Activated naive CD4-positive, alpha-beta T cell treated with anti-CD3 and anti-CD28 coated beads, Interleukin-2, amount 50 U/mL, for 24 hours (primary cell): ENCODE results near the gene EIF2AK3.
A peak's percentile ranks its signal among the peaks of the same experiment; 100 is the strongest.

Experiments
- H3K27ac Mint-ChIP-seq: one replicate; pipeline ENCODE4 v1.8.0; 2021; ENCODE audit warnings: mild to moderate bottlenecking, mixed read lengths
- H3K27me3 Mint-ChIP-seq: one replicate; pipeline ENCODE4 v1.8.0; 2021; ENCODE audit warnings: mixed read lengths
- H3K36me3 Mint-ChIP-seq: one replicate; pipeline ENCODE4 v1.8.0; 2021; ENCODE audit warnings: mixed read lengths
- H3K4me1 Mint-ChIP-seq: one replicate; pipeline ENCODE4 v1.8.0; 2021; ENCODE audit warnings: mixed read lengths
- H3K4me3 Mint-ChIP-seq: one replicate; pipeline ENCODE4 v1.8.0; 2021; ENCODE audit warnings: mild to moderate bottlenecking, mixed read lengths
- H3K9me3 Mint-ChIP-seq: one replicate; pipeline ENCODE4 v1.8.0; 2021; ENCODE audit warnings: mixed read lengths

Gene EIF2AK3

GRCh38 chr2:88590998-88591613 is 36.2 kb downstream of the EIF2AK3 start:
- H3K27me3 Mint-ChIP-seq: no peaks in the 10 kb centered on the region
- no peaks in the 10 kb centered on the region for H3K9me3 Mint-ChIP-seq
- H3K4me3 Mint-ChIP-seq: no peak overlapping the region
- no peak overlapping the region for H3K27ac Mint-ChIP-seq
- peaks cover 4% of the 10 kb centered on the region for H3K4me1 Mint-ChIP-seq
- peaks cover 2% of the 10 kb centered on the region for H3K36me3 Mint-ChIP-seq

GRCh38 chr2:88585969-88586368 is 41.3 kb downstream of the EIF2AK3 start:
- H3K27me3 Mint-ChIP-seq: no peaks in the 10 kb centered on the region
- no peak overlapping the region for H3K4me3 Mint-ChIP-seq
- H3K9me3 Mint-ChIP-seq: no peaks in the 10 kb centered on the region
- H3K27ac Mint-ChIP-seq: no peak overlapping the region
- H3K4me1 Mint-ChIP-seq: no peaks in the 10 kb centered on the region
- peaks cover 15% of the 10 kb centered on the region for H3K36me3 Mint-ChIP-seq

GRCh38 chr2:88582030-88582429 is 45.2 kb downstream of the EIF2AK3 start:
- H3K27ac Mint-ChIP-seq: no peak overlapping the region
- peaks cover 21% of the 10 kb centered on the region for H3K36me3 Mint-ChIP-seq
- H3K4me3 Mint-ChIP-seq: no peak overlapping the region
- no peaks in the 10 kb centered on the region for H3K4me1 Mint-ChIP-seq
- H3K9me3 Mint-ChIP-seq: no peaks in the 10 kb centered on the region
- no peaks in the 10 kb centered on the region for H3K27me3 Mint-ChIP-seq

- Mint-ChIP-seq H3K27ac (no peak overlapping the region), H3K36me3 (peaks cover 20% of the 10 kb centered on the region), H3K4me3 (no peak overlapping the region), H3K27me3 (no peaks in the 10 kb centered on the region), H3K9me3 (no peaks in the 10 kb centered on the region), H3K4me1 (no peaks in the 10 kb centered on the region)
Observed at GRCh38 chr2:88580088-88580487, 47.2 kb downstream of the EIF2AK3 start.

- Mint-ChIP-seq H3K27me3 (no peaks in the 10 kb centered on the region), H3K4me1 (no peaks in the 10 kb centered on the region), H3K4me3 (no peak overlapping the region), H3K36me3 (peaks cover 20% of the 10 kb centered on the region), H3K27ac (no peak overlapping the region), H3K9me3 (no peaks in the 10 kb centered on the region)
Observed at GRCh38 chr2:88575630-88576029, 51.6 kb downstream of the EIF2AK3 start.

GRCh38 chr2:88575051-88575450 is 52.2 kb downstream of the EIF2AK3 start:
- Mint-ChIP-seq H3K4me1 (no peaks in the 10 kb centered on the region), H3K4me3 (no peak overlapping the region), H3K27me3 (no peaks in the 10 kb centered on the region), H3K27ac (no peak overlapping the region), H3K9me3 (no peaks in the 10 kb centered on the region), H3K36me3 (peaks cover 20% of the 10 kb centered on the region)

GRCh38 chr2:88574445-88574844 is 52.8 kb downstream of the EIF2AK3 start:
- Mint-ChIP-seq H3K27ac (no peak overlapping the region), H3K9me3 (no peaks in the 10 kb centered on the region), H3K36me3 (peaks cover 18% of the 10 kb centered on the region), H3K4me1 (no peaks in the 10 kb centered on the region), H3K4me3 (no peak overlapping the region), H3K27me3 (no peaks in the 10 kb centered on the region)

GRCh38 chr2:88568179-88568578 is 59.1 kb downstream of the EIF2AK3 start:
- Mint-ChIP-seq H3K27me3 (no peaks in the 10 kb centered on the region), H3K36me3 (peaks cover 18% of the 10 kb centered on the region), H3K4me3 (no peak overlapping the region), H3K4me1 (no peaks in the 10 kb centered on the region), H3K27ac (no peak overlapping the region), H3K9me3 (no peaks in the 10 kb centered on the region)

GRCh38 chr2:88564402-88564801 is 62.9 kb downstream of the EIF2AK3 start:
- no peak overlapping the region for H3K4me3 Mint-ChIP-seq
- H3K27me3 Mint-ChIP-seq: no peaks in the 10 kb centered on the region
- peak overlapping the region; percentile 35 for H3K27ac Mint-ChIP-seq
- no peaks in the 10 kb centered on the region for H3K4me1 Mint-ChIP-seq
- H3K36me3 Mint-ChIP-seq: peaks cover 14% of the 10 kb centered on the region
- no peaks in the 10 kb centered on the region for H3K9me3 Mint-ChIP-seq

GRCh38 chr2:88563129-88563528 is 64.1 kb downstream of the EIF2AK3 start:
- H3K27ac Mint-ChIP-seq: no peak overlapping the region
- H3K4me1 Mint-ChIP-seq: no peaks in the 10 kb centered on the region
- no peaks in the 10 kb centered on the region for H3K27me3 Mint-ChIP-seq
- H3K36me3 Mint-ChIP-seq: peaks cover 14% of the 10 kb centered on the region
- no peak overlapping the region for H3K4me3 Mint-ChIP-seq
- H3K9me3 Mint-ChIP-seq: no peaks in the 10 kb centered on the region

GRCh38 chr2:88561646-88562388 is 65.4 kb downstream of the EIF2AK3 start:
- H3K4me3 Mint-ChIP-seq: no peak overlapping the region
- H3K27ac Mint-ChIP-seq: no peak overlapping the region
- H3K36me3 Mint-ChIP-seq: peaks cover 9% of the 10 kb centered on the region
- no peaks in the 10 kb centered on the region for H3K27me3 Mint-ChIP-seq
- H3K4me1 Mint-ChIP-seq: no peaks in the 10 kb centered on the region
- H3K9me3 Mint-ChIP-seq: no peaks in the 10 kb centered on the region

- Mint-ChIP-seq H3K9me3 (no peaks in the 10 kb centered on the region), H3K36me3 (peaks cover 9% of the 10 kb centered on the region), H3K4me3 (no peak overlapping the region), H3K27me3 (no peaks in the 10 kb centered on the region), H3K27ac (peak overlapping the region; percentile 59), H3K4me1 (no peaks in the 10 kb centered on the region)
Observed at GRCh38 chr2:88560619-88561307, 66.5 kb downstream of the EIF2AK3 start.

- Mint-ChIP-seq H3K4me1 (no peaks in the 10 kb centered on the region), H3K4me3 (no peak overlapping the region), H3K36me3 (peaks cover 6% of the 10 kb centered on the region), H3K27me3 (no peaks in the 10 kb centered on the region), H3K9me3 (no peaks in the 10 kb centered on the region), H3K27ac (no peak overlapping the region)
Observed at GRCh38 chr2:88557290-88557689, 70.0 kb downstream of the EIF2AK3 start.

- no peaks in the 10 kb centered on the region for H3K27me3 Mint-ChIP-seq
- no peaks in the 10 kb centered on the region for H3K9me3 Mint-ChIP-seq
- H3K27ac Mint-ChIP-seq: peak overlapping the region; percentile 24
- peaks cover 6% of the 10 kb centered on the region for H3K36me3 Mint-ChIP-seq
- no peaks in the 10 kb centered on the region for H3K4me1 Mint-ChIP-seq
- no peak overlapping the region for H3K4me3 Mint-ChIP-seq
Observed at GRCh38 chr2:88556026-88556425, 71.2 kb downstream of the EIF2AK3 start.

GRCh38 chr2:88554189-88554588 is 73.1 kb downstream of the EIF2AK3 start:
- no peak overlapping the region for H3K27ac Mint-ChIP-seq
- no peak overlapping the region for H3K4me3 Mint-ChIP-seq
- H3K9me3 Mint-ChIP-seq: no peaks in the 10 kb centered on the region
- peaks cover 7% of the 10 kb centered on the region for H3K27me3 Mint-ChIP-seq
- peaks cover 3% of the 10 kb centered on the region for H3K36me3 Mint-ChIP-seq
- H3K4me1 Mint-ChIP-seq: no peaks in the 10 kb centered on the region

GRCh38 chr2:88549616-88550292 is 77.5 kb downstream of the EIF2AK3 start:
- H3K4me3 Mint-ChIP-seq: no peak overlapping the region
- no peaks in the 10 kb centered on the region for H3K9me3 Mint-ChIP-seq
- H3K4me1 Mint-ChIP-seq: no peaks in the 10 kb centered on the region
- no peaks in the 10 kb centered on the region for H3K36me3 Mint-ChIP-seq
- no peak overlapping the region for H3K27ac Mint-ChIP-seq
- peaks cover 8% of the 10 kb centered on the region for H3K27me3 Mint-ChIP-seq
